Endodermal cell (in vitro differentiated cells): ENCODE results near the gene METTL2A. TPM values are rescaled to one million over a fixed set of nuclear protein-coding genes. Genes with fewer than 3 reads are reported as not detected.
"Not testable (repeated sequence)": the region's sequence is repeated elsewhere in the genome, so short reads cannot be mapped to it uniquely, and the experiment has no call there.

Source experiments
- DNase-seq: peaks from one replicate; pipeline ENCODE4 v3.0.0-alpha.2; 2017
- H3K27ac ChIP-seq: 2 replicates; pipeline ENCODE4 v1.5.1; 2013; ENCODE audit warnings: mild to moderate bottlenecking, low read depth, low read length, moderate library complexity
- H3K27me3 ChIP-seq: 2 replicates; pipeline ENCODE4 v1.6.1; 2013; ENCODE audit warnings: mild to moderate bottlenecking, low read length, moderate library complexity; ENCODE audit not compliant: insufficient read depth, control insufficient read depth, poor library complexity, severe bottlenecking
- H3K36me3 ChIP-seq: 2 replicates; pipeline ENCODE4 v1.7.0; 2013; ENCODE audit warnings: mild to moderate bottlenecking, low read length, moderate library complexity; ENCODE audit not compliant: control insufficient read depth, insufficient read depth
- H3K4me1 ChIP-seq: one replicate; pipeline ENCODE4 v1.7.0; 2013; ENCODE audit warnings: low read length; ENCODE audit not compliant: control insufficient read depth, insufficient read depth
- H3K4me3 ChIP-seq: 2 replicates; pipeline ENCODE4 v1.5.1; 2013; ENCODE audit warnings: mild to moderate bottlenecking, low read length, moderate library complexity
- H3K9ac ChIP-seq: 2 replicates; pipeline ENCODE4 v1.6.1; 2013; ENCODE audit warnings: mild to moderate bottlenecking, low read length, moderate library complexity; ENCODE audit not compliant: poor library complexity, severe bottlenecking; ENCODE audit errors: extremely low read depth
- H3K9me3 ChIP-seq: 2 replicates; pipeline ENCODE4 v1.6.1; 2013; ENCODE audit warnings: mild to moderate bottlenecking, low read length, moderate library complexity; ENCODE audit not compliant: control insufficient read depth
- H3K27ac Mint-ChIP-seq: 2 replicates; pipeline ENCODE4 v1.8.0; 2020; ENCODE audit warnings: mixed read lengths
- H3K27me3 Mint-ChIP-seq: 2 replicates; pipeline ENCODE4 v1.8.0; 2021; ENCODE audit warnings: mild to moderate bottlenecking, mixed read lengths; ENCODE audit not compliant: insufficient read depth
- H3K36me3 Mint-ChIP-seq: 2 replicates; pipeline ENCODE4 v1.8.0; 2020; ENCODE audit warnings: low read depth, mixed read lengths
- H3K4me1 Mint-ChIP-seq: 2 replicates; pipeline ENCODE4 v1.8.0; 2020; ENCODE audit warnings: mixed read lengths
- H3K4me3 Mint-ChIP-seq: 2 replicates; pipeline ENCODE4 v1.8.0; 2020; ENCODE audit warnings: mild to moderate bottlenecking, moderate library complexity, mixed read lengths
- H3K9me3 Mint-ChIP-seq: 2 replicates; pipeline ENCODE4 v1.8.0; 2020; ENCODE audit warnings: mild to moderate bottlenecking, mixed read lengths
- CTCF ChIP-seq: fragments of 200-600 bp; sonication (generic); conservative IDR thresholded peaks from 2 replicates; pipeline ENCODE4 v1.5.0; 2021; ENCODE audit warnings: antibody characterized with exemption, mild to moderate bottlenecking
- WGBS, 2 experiments: methylation state at CpG; one replicate each; pipeline versions ENCODE4 v1.1.5 to v1.1.7; 2013; ENCODE audit warnings: missing lambda C conversion rate in 2 of 2, mixed read lengths in 1 of 2; ENCODE audit not compliant: insufficient coverage in 1 of 2, insufficient read length in 1 of 2; 5-methylcytosine and 5-hydroxymethylcytosine counted together
- total RNA-seq, 2 donors: library from RNA; stranded (reverse); fragmentation: NEBNext Ultra II Directional in 1 of 2; extraction: Animal tissue kit (Norgen Biotek cat#: 25700) in 1 of 2; gene quantifications; 2 replicates in 1 of 2; 3 replicates in 1 of 2; pipeline ENCODE4 v1.2.1, GENCODE V29; 2021

Gene METTL2A
- total RNA-seq, 2 donors from 2014 or later = 30.1 to 38.5 TPM

DNA sequence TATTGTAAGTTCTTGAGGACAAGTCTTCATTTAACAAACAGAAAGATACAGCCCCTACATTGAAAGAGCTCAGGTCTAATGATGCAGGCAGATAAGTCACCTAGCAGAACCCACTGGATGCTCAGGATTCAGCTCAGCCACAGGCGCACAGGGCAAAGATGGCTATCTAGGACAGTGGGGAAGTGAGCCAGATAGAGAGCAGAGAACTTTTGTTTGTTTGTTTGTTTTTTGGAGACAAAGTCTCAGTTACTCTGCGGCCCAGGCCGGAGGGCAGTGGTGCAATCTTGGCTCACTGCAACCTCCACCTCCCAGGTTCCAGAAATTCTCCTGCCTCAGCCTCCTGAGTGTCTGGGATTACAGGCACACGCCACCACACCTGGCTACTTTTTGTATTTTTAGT lies 20.4 kb downstream of the METTL2A start:
- no peak for DNase-seq
- H3K9me3 ChIP-seq = no peaks in the 10 kb centered on the region
- Mint-ChIP-seq H3K4me3 (no peak overlapping the region), H3K27me3 (no peaks in the 10 kb centered on the region), H3K36me3 (peaks cover 54% of the 10 kb centered on the region), H3K9me3 (no peaks in the 10 kb centered on the region), H3K4me1 (no peaks in the 10 kb centered on the region), H3K27ac (no peak overlapping the region)
- peaks cover 53% of the 10 kb centered on the region for H3K36me3 ChIP-seq
- no peak overlapping the region for H3K9ac ChIP-seq
- WGBS, 2 experiments = 93 to 100% methylated on average over 2 to 4 of the region's 4 CpGs
- H3K27ac ChIP-seq = no peak overlapping the region
- H3K4me3 ChIP-seq = no peak overlapping the region
- no peaks in the 10 kb centered on the region for H3K4me1 ChIP-seq
- H3K27me3 ChIP-seq = no peaks in the 10 kb centered on the region
- no peak for TF ChIP-seq CTCF

GRCh38 chr17:62445791-62446190 lies 22.1 kb downstream of the METTL2A start:
- not testable (repeated sequence) for H3K4me3 ChIP-seq, H3K27ac ChIP-seq, H3K9me3 Mint-ChIP-seq, H3K27me3 ChIP-seq, H3K4me1 ChIP-seq, H3K4me3 Mint-ChIP-seq, H3K9me3 ChIP-seq, H3K9ac ChIP-seq, H3K4me1 Mint-ChIP-seq, DNase-seq, H3K27me3 Mint-ChIP-seq, H3K27ac Mint-ChIP-seq
- 81 to 98% methylated on average over 3 of the region's 4 CpGs for WGBS, 2 experiments
- H3K36me3 Mint-ChIP-seq = peaks cover 46% of the 10 kb centered on the region
- H3K36me3 ChIP-seq = peaks cover 54% of the 10 kb centered on the region

DNA sequence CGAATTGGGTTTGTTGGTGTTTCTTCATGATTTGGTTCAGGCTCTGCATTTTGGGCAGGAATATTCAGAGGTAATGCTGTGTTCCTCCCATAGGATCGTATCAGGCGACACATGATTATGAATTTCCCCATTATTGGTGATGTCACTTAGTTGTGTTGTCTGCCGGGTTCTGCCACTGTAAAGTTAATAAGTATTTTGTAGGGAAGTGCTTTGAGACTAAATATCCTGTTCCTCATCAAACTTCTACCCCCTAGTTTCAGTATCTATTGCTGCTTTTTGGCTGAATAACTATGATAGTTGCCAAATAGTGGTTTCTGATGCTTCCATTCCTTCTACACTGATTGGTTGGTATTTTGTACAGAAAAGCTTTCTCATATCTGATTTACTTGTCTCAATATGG lies 28.5 kb downstream of the METTL2A start:
- not testable (repeated sequence) for H3K27ac Mint-ChIP-seq, H3K4me3 Mint-ChIP-seq, H3K4me1 Mint-ChIP-seq, H3K27ac ChIP-seq, H3K9ac ChIP-seq, H3K9me3 ChIP-seq, H3K4me3 ChIP-seq, H3K27me3 Mint-ChIP-seq, H3K9me3 Mint-ChIP-seq, DNase-seq, H3K4me1 ChIP-seq, H3K27me3 ChIP-seq
- peaks cover 18% of the 10 kb centered on the region for H3K36me3 ChIP-seq
- WGBS, 2 experiments = 92 to 93% methylated on average over 2 to 3 of the region's 4 CpGs
- H3K36me3 Mint-ChIP-seq = peaks cover 24% of the 10 kb centered on the region

DNA sequence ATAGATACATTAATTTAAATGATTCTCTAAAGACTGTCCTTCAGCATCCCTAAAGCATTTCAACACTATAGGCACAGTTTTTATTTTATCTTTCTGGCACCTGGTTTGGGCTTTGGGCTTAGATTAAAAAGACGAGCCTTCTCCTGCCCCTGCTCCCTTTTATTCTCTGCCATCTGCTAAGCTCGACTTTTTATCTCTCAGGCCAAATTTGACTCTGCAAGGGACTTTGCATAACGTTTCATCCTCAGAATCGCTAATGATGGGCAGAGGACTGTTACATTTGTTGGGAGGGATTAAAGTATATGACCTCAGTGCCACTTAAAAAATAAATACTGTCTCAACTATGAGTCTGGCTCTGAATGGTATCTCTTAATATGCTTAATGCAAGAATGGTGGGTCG lies 29.3 kb downstream of the METTL2A start:
- not testable (repeated sequence) for H3K9me3 Mint-ChIP-seq, H3K27me3 ChIP-seq, DNase-seq, H3K4me1 ChIP-seq, H3K4me3 Mint-ChIP-seq, H3K9me3 ChIP-seq, H3K27ac Mint-ChIP-seq, H3K4me1 Mint-ChIP-seq, H3K27me3 Mint-ChIP-seq, H3K4me3 ChIP-seq, H3K9ac ChIP-seq, H3K27ac ChIP-seq
- peaks cover 17% of the 10 kb centered on the region for H3K36me3 Mint-ChIP-seq
- WGBS, 2 experiments = 88% methylated on average over 3 of the region's 5 CpGs; no CpG with 5 or more reads in 1 of the 2 experiments
- peaks cover 11% of the 10 kb centered on the region for H3K36me3 ChIP-seq

- not testable (repeated sequence) for H3K4me3 Mint-ChIP-seq, H3K27ac ChIP-seq, H3K9me3 ChIP-seq, H3K4me1 Mint-ChIP-seq, H3K27me3 ChIP-seq, H3K9me3 Mint-ChIP-seq, H3K36me3 ChIP-seq, H3K4me3 ChIP-seq, H3K4me1 ChIP-seq, H3K27me3 Mint-ChIP-seq, H3K9ac ChIP-seq, DNase-seq, H3K27ac Mint-ChIP-seq
- peaks cover 10% of the 10 kb centered on the region for H3K36me3 Mint-ChIP-seq
- 88 to 95% methylated on average over 2 to 4 of the region's 4 CpGs for WGBS, 2 experiments
Observed at GRCh38 chr17:62453656-62454055, 30.0 kb downstream of the METTL2A start.

DNA sequence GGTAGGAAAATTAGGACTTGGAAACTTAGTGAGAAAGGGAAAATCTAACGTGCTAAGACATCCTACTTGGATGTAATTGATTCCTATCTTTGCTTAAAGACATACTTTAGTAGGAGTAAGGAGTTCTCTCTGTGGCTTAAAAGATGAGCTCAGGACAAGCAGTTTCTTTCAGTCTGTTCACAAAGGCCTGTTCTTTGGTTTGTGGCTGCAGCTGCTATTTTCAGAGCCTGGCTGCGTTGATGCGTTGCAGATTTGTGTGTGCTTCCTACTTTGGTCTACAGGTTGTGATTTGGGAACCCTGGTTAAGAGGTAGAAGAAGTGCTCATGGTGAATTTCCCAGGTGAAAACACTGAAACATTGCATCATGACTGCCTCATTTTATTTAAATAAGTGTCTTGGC lies 30.4 kb downstream of the METTL2A start:
- H3K36me3 Mint-ChIP-seq, H3K4me3 Mint-ChIP-seq, H3K27ac ChIP-seq, H3K9me3 ChIP-seq, H3K9ac ChIP-seq, H3K9me3 Mint-ChIP-seq, H3K36me3 ChIP-seq, H3K4me3 ChIP-seq, H3K27me3 ChIP-seq, H3K27me3 Mint-ChIP-seq, DNase-seq, H3K4me1 ChIP-seq, H3K4me1 Mint-ChIP-seq, H3K27ac Mint-ChIP-seq: not testable (repeated sequence)
- 90 to 94% methylated on average over 2 to 3 of the region's 3 CpGs for WGBS, 2 experiments
